Activated T-helper 1 cell treated with anti-CD3 and anti-CD28 coated beads, Interleukin-12 subunit alpha, Interleukin-12 subunit beta, Interleukin-2, Interleukin-4 antibody, amounts not matched to agents 30 ng/mL and 10 ng/mL and 1 ng/mL, durations not matched to agents 14 hours and 24 hours and 36 hours (primary cell): ENCODE data around the gene RBBP4. TPM values are rescaled to one million over a fixed set of nuclear protein-coding genes. Genes with fewer than 3 reads are reported as not detected.
A peak's percentile ranks its signal among the peaks of the same experiment; 100 is the strongest.
"Not testable (repeated sequence)": the region's sequence is repeated elsewhere in the genome, so short reads cannot be mapped to it uniquely, and the experiment has no call there.

Experiments used
- DNase-seq: peaks from one replicate; pipeline ENCODE4 v3.0.0; 2021; ENCODE audit warnings: low spot score
- H3K27ac Mint-ChIP-seq: one replicate; pipeline ENCODE4 v1.8.0; 2021; ENCODE audit warnings: mild to moderate bottlenecking, mixed read lengths
- H3K27me3 Mint-ChIP-seq: one replicate; pipeline ENCODE4 v1.8.0; 2022; ENCODE audit warnings: mild to moderate bottlenecking, moderate library complexity, mixed read lengths; ENCODE audit not compliant: insufficient read depth
- H3K36me3 Mint-ChIP-seq: one replicate; pipeline ENCODE4 v1.8.0; 2021; ENCODE audit warnings: low read depth, mixed read lengths
- H3K4me1 Mint-ChIP-seq: one replicate; pipeline ENCODE4 v1.8.0; 2021; ENCODE audit warnings: low read depth, mixed read lengths
- H3K4me3 Mint-ChIP-seq: one replicate; pipeline ENCODE4 v1.8.0; 2021; ENCODE audit warnings: mild to moderate bottlenecking, moderate library complexity, mixed read lengths
- H3K9me3 Mint-ChIP-seq: one replicate; pipeline ENCODE4 v1.8.0; 2021; ENCODE audit warnings: mixed read lengths
- intact Hi-C: fragments of 100-400 bp; cut with micrococcal nuclease; formaldehyde crosslinking; loops from one replicate; pipeline ENCODE4 v1.15.1; 2024
- total RNA-seq: library from RNA; stranded (reverse); gene quantifications from 2 replicates; pipeline ENCODE4 v1.2.3, GENCODE V29; 2022

RBBP4 gene
- total RNA-seq, 1 donor from 2014 or later, result 315 TPM

- intact Hi-C loops, result loop anchor here (1.0 to 2.0 kb wide), 2 partner anchors 27 to 103 kb away; partner anchors contain the start of genes RBBP4 and ZBTB8OS
- peak overlapping the region; percentile 64 for H3K27ac Mint-ChIP-seq
- peaks cover 4% of the 10 kb centered on the region for H3K9me3 Mint-ChIP-seq
- peaks cover 34% of the 10 kb centered on the region for H3K36me3 Mint-ChIP-seq
- no peaks in the 10 kb centered on the region for H3K27me3 Mint-ChIP-seq
- no peak for DNase-seq
- H3K4me3 Mint-ChIP-seq, result no peak overlapping the region
- H3K4me1 Mint-ChIP-seq, result peaks cover 38% of the 10 kb centered on the region
Observed at GRCh38 chr1:32623775-32624174, 27.2 kb upstream of the RBBP4 start.

GRCh38 chr1:32626176-32626575 is 24.8 kb upstream of the RBBP4 start:
- peaks cover 38% of the 10 kb centered on the region for H3K36me3 Mint-ChIP-seq
- H3K9me3 Mint-ChIP-seq, result peaks cover 4% of the 10 kb centered on the region
- no peak overlapping the region for H3K4me3 Mint-ChIP-seq
- intact Hi-C loops, result no loop called here
- H3K27ac Mint-ChIP-seq, result no peak overlapping the region
- no peak for DNase-seq
- H3K27me3 Mint-ChIP-seq, result no peaks in the 10 kb centered on the region
- H3K4me1 Mint-ChIP-seq, result peaks cover 31% of the 10 kb centered on the region

GRCh38 chr1:32627596-32628162 is 23.3 kb upstream of the RBBP4 start:
- DNase-seq, result no peak
- H3K36me3 Mint-ChIP-seq, result peaks cover 32% of the 10 kb centered on the region
- H3K9me3 Mint-ChIP-seq, result peaks cover 4% of the 10 kb centered on the region
- no peaks in the 10 kb centered on the region for H3K27me3 Mint-ChIP-seq
- intact Hi-C loops, result no loop called here
- H3K4me3 Mint-ChIP-seq, result peak overlapping the region; percentile 58
- peak overlapping the region; percentile 82 for H3K27ac Mint-ChIP-seq
- peaks cover 30% of the 10 kb centered on the region for H3K4me1 Mint-ChIP-seq

GRCh38 chr1:32630173-32630572 is 20.8 kb upstream of the RBBP4 start:
- H3K9me3 Mint-ChIP-seq, H3K4me3 Mint-ChIP-seq, H3K27ac Mint-ChIP-seq, DNase-seq, intact Hi-C loops, H3K27me3 Mint-ChIP-seq: not testable (repeated sequence)
- Mint-ChIP-seq H3K4me1 (peaks cover 12% of the 10 kb centered on the region), H3K36me3 (peaks cover 22% of the 10 kb centered on the region)

DNA sequence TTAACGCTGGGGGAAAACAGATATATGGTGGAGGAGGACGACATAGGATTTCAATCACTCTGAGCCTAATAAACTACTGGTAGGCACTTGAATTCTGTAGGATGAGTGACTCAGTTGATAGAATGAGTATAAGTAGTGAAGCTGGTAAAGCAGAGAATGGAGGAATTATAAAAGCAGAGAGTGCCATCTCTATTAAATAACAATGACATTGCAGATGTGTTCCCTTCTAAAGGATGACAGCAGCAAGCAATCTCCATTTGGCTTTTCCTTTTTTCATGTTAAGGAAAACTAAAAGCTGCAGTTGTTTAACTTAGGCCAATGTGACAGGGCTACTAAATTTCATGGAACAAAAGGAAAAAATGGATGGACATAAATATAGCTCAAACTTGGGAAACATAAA is 18.2 kb upstream of the RBBP4 start:
- Mint-ChIP-seq H3K36me3 (peaks cover 22% of the 10 kb centered on the region), H3K27me3 (no peaks in the 10 kb centered on the region), H3K4me1 (peaks cover 9% of the 10 kb centered on the region), H3K4me3 (no peak overlapping the region), H3K9me3 (no peaks in the 10 kb centered on the region), H3K27ac (no peak overlapping the region)
- intact Hi-C loops, result no loop called here
- DNase-seq, result no peak

DNA sequence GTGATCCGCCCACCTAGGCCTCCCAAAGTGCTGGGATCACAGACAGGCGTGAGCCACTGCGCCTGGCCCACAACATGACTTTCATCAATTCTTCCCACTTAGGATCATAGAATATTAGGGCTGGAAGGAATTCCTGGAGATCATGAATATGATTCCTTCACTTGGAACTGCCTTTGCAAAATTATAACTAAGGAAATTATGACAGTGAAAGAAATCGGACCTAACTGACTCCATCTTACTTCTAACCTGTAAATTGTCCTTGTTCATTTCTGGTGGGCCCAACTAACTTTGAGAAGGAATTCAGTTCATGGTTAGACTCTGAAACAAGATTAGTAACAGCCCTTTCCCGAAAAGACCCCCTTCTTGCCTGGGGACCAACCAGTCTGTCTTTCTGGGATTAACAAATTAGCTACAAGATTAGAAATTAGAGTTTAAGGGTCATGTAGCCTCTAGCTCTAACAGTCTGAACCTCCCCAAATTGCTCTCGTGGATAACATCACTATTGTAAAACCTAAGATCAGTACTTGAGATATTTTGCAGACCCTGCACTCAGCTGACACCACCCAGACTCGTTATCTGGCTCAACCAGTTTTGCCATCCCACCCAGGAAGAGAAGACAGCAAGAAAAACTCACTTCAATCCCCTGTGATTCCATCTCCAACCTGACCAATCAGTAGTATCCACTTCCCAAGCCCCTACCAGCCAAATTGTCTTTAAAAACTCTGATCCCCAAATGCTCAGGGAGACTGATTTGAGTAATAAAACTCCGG is 15.3 kb upstream of the RBBP4 start:
- Mint-ChIP-seq H3K27me3 (no peaks in the 10 kb centered on the region), H3K9me3 (no peaks in the 10 kb centered on the region), H3K27ac (no peak overlapping the region), H3K4me1 (peaks cover 9% of the 10 kb centered on the region), H3K36me3 (peaks cover 16% of the 10 kb centered on the region), H3K4me3 (no peak overlapping the region)
- DNase-seq, result no peak
- intact Hi-C loops, result no loop called here

- Mint-ChIP-seq H3K4me3 (no peak overlapping the region), H3K4me1 (peaks cover 9% of the 10 kb centered on the region), H3K9me3 (no peaks in the 10 kb centered on the region), H3K36me3 (peaks cover 16% of the 10 kb centered on the region), H3K27me3 (no peaks in the 10 kb centered on the region), H3K27ac (peak overlapping the region; percentile 24)
- no peak for DNase-seq
- intact Hi-C loops, result no loop called here
Observed at GRCh38 chr1:32636914-32637645, 13.9 kb upstream of the RBBP4 start.

GRCh38 chr1:32639489-32640075 is 11.4 kb upstream of the RBBP4 start:
- intact Hi-C loops, result no loop called here
- H3K27ac Mint-ChIP-seq, result no peak overlapping the region
- H3K4me3 Mint-ChIP-seq, result no peak overlapping the region
- DNase-seq, result no peak
- H3K4me1 Mint-ChIP-seq, result peaks cover 9% of the 10 kb centered on the region
- H3K27me3 Mint-ChIP-seq, result no peaks in the 10 kb centered on the region
- peaks cover 12% of the 10 kb centered on the region for H3K36me3 Mint-ChIP-seq
- no peaks in the 10 kb centered on the region for H3K9me3 Mint-ChIP-seq

DNA sequence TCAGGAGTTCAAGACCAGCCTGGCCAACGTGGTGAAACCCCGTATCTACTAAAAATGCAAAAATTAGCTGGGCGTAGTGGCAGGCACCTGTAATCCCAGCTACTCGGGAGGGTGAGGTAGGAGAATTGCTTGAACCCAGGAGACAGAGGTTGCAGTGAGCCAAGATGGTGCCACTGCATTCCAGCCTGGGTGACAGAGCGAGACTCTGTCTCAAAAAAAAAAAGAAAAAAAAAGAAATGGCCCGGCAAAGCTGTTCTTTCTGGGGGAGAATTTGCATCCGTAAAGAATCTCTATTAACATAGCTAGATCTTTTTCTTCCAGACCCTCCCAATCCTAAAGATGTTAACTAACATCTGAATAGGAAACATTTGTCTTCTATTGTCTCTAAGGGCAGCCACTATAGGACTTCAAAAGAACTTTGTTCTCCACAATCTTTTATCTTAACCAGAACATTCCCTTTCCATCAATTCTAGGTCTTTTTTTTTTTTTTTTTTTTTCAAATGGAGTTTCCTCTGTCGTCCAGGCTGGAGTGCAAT is 8.6 kb upstream of the RBBP4 start:
- H3K4me3 Mint-ChIP-seq, H3K36me3 Mint-ChIP-seq, DNase-seq, H3K27ac Mint-ChIP-seq, H3K4me1 Mint-ChIP-seq, H3K27me3 Mint-ChIP-seq, H3K9me3 Mint-ChIP-seq, intact Hi-C loops: not testable (repeated sequence)

GRCh38 chr1:32644426-32644825 is 6.6 kb upstream of the RBBP4 start:
- peaks cover 7% of the 10 kb centered on the region for H3K36me3 Mint-ChIP-seq
- H3K27ac Mint-ChIP-seq, result no peak overlapping the region
- no peaks in the 10 kb centered on the region for H3K9me3 Mint-ChIP-seq
- intact Hi-C loops, result no loop called here
- DNase-seq, result no peak
- H3K4me3 Mint-ChIP-seq, result no peak overlapping the region
- H3K4me1 Mint-ChIP-seq, result peaks cover 19% of the 10 kb centered on the region
- no peaks in the 10 kb centered on the region for H3K27me3 Mint-ChIP-seq

- H3K36me3 Mint-ChIP-seq, result peaks cover 22% of the 10 kb centered on the region
- no peak for DNase-seq
- H3K27me3 Mint-ChIP-seq, result peaks cover 2% of the 10 kb centered on the region
Observed at GRCh38 chr1:32647308-32648134, 3.5 kb upstream of the RBBP4 start.

GRCh38 chr1:32650248-32650751 is 708 bp upstream of the RBBP4 start, which contains the start of gene ZBTB8OS:
Gene ZBTB8OS, minus strand, starts transcription at chr1:32650550. Its CDS starts 21 bp downstream, at chr1:32650529.
- intact Hi-C loops, result loop anchor here (1.0 to 5.0 kb wide), 6 partner anchors 27 to 1353 kb away; partner anchors contain the start of genes HDAC1, SNRNP40, TMEM39B and ZCCHC17
- Mint-ChIP-seq H3K9me3 (no peaks in the 10 kb centered on the region), H3K27me3 (peaks cover 2% of the 10 kb centered on the region), H3K4me3 (peak within 1 kb of the TSS; percentile 94), H3K36me3 (peaks cover 39% of the 10 kb centered on the region), H3K27ac (peak within 1 kb of the TSS; percentile 100), H3K4me1 (peaks cover 49% of the 10 kb centered on the region)
- peak; percentile 85 for DNase-seq

More at GRCh38 chr1:32647308-32648134, 3.5 kb upstream of the RBBP4 start:
- H3K4me1 Mint-ChIP-seq, result peaks cover 27% of the 10 kb centered on the region
- peak overlapping the region; percentile 94 for H3K4me3 Mint-ChIP-seq
- peak overlapping the region; percentile 52 for H3K27ac Mint-ChIP-seq
- no peaks in the 10 kb centered on the region for H3K9me3 Mint-ChIP-seq
- intact Hi-C loops, result no loop called here
